HEK293 (cell line): ENCODE measurements around the gene MAN1B1.

Experiments
- CTCF ChIA-PET: fragments of 350-600 bp; formaldehyde crosslinking; extraction: SDS; loops from one replicate; lab custom pipeline; 2021; ENCODE audit warnings: antibody characterized with exemption; lab: Yijun Ruan, JAX
- POLR2A ChIA-PET: fragments of 300-600 bp; formaldehyde crosslinking; extraction: SDS; loops from one replicate; lab custom pipeline; 2020; ENCODE audit warnings: antibody characterized with exemption, inconsistent platforms; lab: Yijun Ruan, JAX
- H3K27ac ChIP-seq: fragments of 200-500 bp; sonication (Bioruptor generic); 2 replicates; pipeline ENCODE4 v1.5.1; 2014; ENCODE audit warnings: low read depth, low read length, control low read depth, inconsistent platforms; ENCODE audit errors: extremely low read depth
- H3K36me3 ChIP-seq, 2 experiments: fragments of 200-500 bp in 1 of 2; sonication (Bioruptor generic) in 1 of 2; 1 replicate in 1 of 2; 2 replicates in 1 of 2; pipeline ENCODE4 v1.5.1; 2014 to 2017; ENCODE audit warnings: inconsistent platforms in 2 of 2, low read length in 2 of 2; ENCODE audit not compliant: control insufficient read depth in 2 of 2, insufficient read depth in 1 of 2
- H3K4me1 ChIP-seq: fragments of 200-500 bp; sonication (Bioruptor generic); 2 replicates; pipeline ENCODE4 v1.5.1; 2014; ENCODE audit warnings: mild to moderate bottlenecking, low read length, inconsistent platforms; ENCODE audit not compliant: control insufficient read depth, insufficient read depth
- H3K4me3 ChIP-seq: 2 replicates; pipeline ENCODE4 v1.5.1; 2011; ENCODE audit warnings: low read depth, mild to moderate bottlenecking, control low read depth, low read length, moderate library complexity
- H3K9me3 ChIP-seq: fragments of 200-500 bp; sonication (Bioruptor generic); 2 replicates; pipeline ENCODE4 v1.5.1; 2014; ENCODE audit warnings: low read depth, low read length, inconsistent platforms; ENCODE audit not compliant: control insufficient read depth, insufficient read depth
- EGR2 ChIP-seq: fragments of 450-650 bp; formaldehyde crosslinking; IDR thresholded peaks from 2 replicates; pipeline ENCODE4 v1.5.1; 2016; ENCODE audit warnings: low read depth, missing biosample characterization, missing genetic modification characterization
- GFI1B ChIP-seq: fragments of 450-650 bp; formaldehyde crosslinking; IDR thresholded peaks from 2 replicates; pipeline ENCODE4 v1.5.1; 2016; ENCODE audit warnings: missing biosample characterization, missing genetic modification characterization
- MYNN ChIP-seq: fragments of 450-650 bp; formaldehyde crosslinking; IDR thresholded peaks from 2 replicates; pipeline ENCODE4 v1.5.1; 2016; ENCODE audit warnings: missing biosample characterization, missing genetic modification characterization, borderline replicate concordance
- OVOL3 ChIP-seq: fragments of 450-650 bp; formaldehyde crosslinking; IDR thresholded peaks from 2 replicates; pipeline ENCODE4 v1.5.1; 2016; ENCODE audit warnings: missing biosample characterization, missing genetic modification characterization
- SCRT1 ChIP-seq: fragments of 450-650 bp; formaldehyde crosslinking; IDR thresholded peaks from 2 replicates; pipeline ENCODE4 v1.5.1; 2016; ENCODE audit warnings: missing biosample characterization, missing genetic modification characterization, borderline replicate concordance
- ZFHX2 ChIP-seq: fragments of 450-650 bp; formaldehyde crosslinking; conservative IDR thresholded peaks from 2 replicates; pipeline ENCODE4 v1.5.1; 2016; ENCODE audit warnings: missing biosample characterization, missing genetic modification characterization
- ZIC2 ChIP-seq: fragments of 450-650 bp; formaldehyde crosslinking; IDR thresholded peaks from 2 replicates; pipeline ENCODE4 v1.5.1; 2016; ENCODE audit warnings: missing biosample characterization, missing genetic modification characterization
- ZNF302 ChIP-seq: fragments of 450-650 bp; formaldehyde crosslinking; IDR thresholded peaks from 2 replicates; pipeline ENCODE4 v1.5.1; 2016; ENCODE audit warnings: missing biosample characterization, missing genetic modification characterization, low read depth
- ZNF394 ChIP-seq: fragments of 450-650 bp; formaldehyde crosslinking; IDR thresholded peaks from 2 replicates; pipeline ENCODE4 v1.5.1; 2016; ENCODE audit warnings: missing biosample characterization, missing genetic modification characterization, mild to moderate bottlenecking, moderate library complexity, borderline replicate concordance
- ZNF501 ChIP-seq: fragments of 450-650 bp; formaldehyde crosslinking; IDR thresholded peaks from 2 replicates; pipeline ENCODE4 v1.5.1; 2016; ENCODE audit warnings: missing biosample characterization, missing genetic modification characterization
- ZNF571 ChIP-seq: fragments of 450-650 bp; formaldehyde crosslinking; IDR thresholded peaks from 2 replicates; pipeline ENCODE4 v1.5.0; 2017; ENCODE audit warnings: missing biosample characterization, missing genetic modification characterization
- ZNF610 ChIP-seq: fragments of 450-650 bp; formaldehyde crosslinking; IDR thresholded peaks from 2 replicates; pipeline ENCODE4 v1.5.1; 2016; ENCODE audit warnings: missing biosample characterization, missing genetic modification characterization, borderline replicate concordance
- ZNF791 ChIP-seq: fragments of 450-650 bp; formaldehyde crosslinking; IDR thresholded peaks from 2 replicates; pipeline ENCODE4 v1.5.1; 2016; ENCODE audit warnings: missing biosample characterization, missing genetic modification characterization
- ZNF830 ChIP-seq: fragments of 450-650 bp; IDR thresholded peaks from 2 replicates; pipeline ENCODE4 v1.5.0; 2018; ENCODE audit warnings: missing biosample characterization, missing genetic modification characterization, low read depth, mild to moderate bottlenecking, moderate library complexity
- ZSCAN23 ChIP-seq: fragments of 450-650 bp; formaldehyde crosslinking; IDR thresholded peaks from 2 replicates; pipeline ENCODE4 v1.5.1; 2016; ENCODE audit warnings: missing biosample characterization, missing genetic modification characterization
- TF ChIP-seq, protein P1 (sequence below): fragments of 450-650 bp; formaldehyde crosslinking; IDR thresholded peaks from 2 replicates; pipeline ENCODE4 v1.5.1; 2016; ENCODE audit warnings: missing biosample characterization, missing genetic modification characterization
- TF ChIP-seq, protein P2 (sequence below): fragments of 450-650 bp; formaldehyde crosslinking; IDR thresholded peaks from 2 replicates; pipeline ENCODE4 v1.5.1; 2016; ENCODE audit warnings: missing biosample characterization, missing genetic modification characterization
- TF ChIP-seq, protein P3 (sequence below): fragments of 450-650 bp; formaldehyde crosslinking; IDR thresholded peaks from 2 replicates; pipeline ENCODE4 v1.5.1; 2017; ENCODE audit warnings: missing biosample characterization, missing genetic modification characterization
- TF ChIP-seq, protein P4 (sequence below): fragments of 450-650 bp; formaldehyde crosslinking; IDR thresholded peaks from 2 replicates; pipeline ENCODE4 v1.5.1; 2017; ENCODE audit warnings: missing biosample characterization, missing genetic modification characterization

Gene MAN1B1

DNA sequence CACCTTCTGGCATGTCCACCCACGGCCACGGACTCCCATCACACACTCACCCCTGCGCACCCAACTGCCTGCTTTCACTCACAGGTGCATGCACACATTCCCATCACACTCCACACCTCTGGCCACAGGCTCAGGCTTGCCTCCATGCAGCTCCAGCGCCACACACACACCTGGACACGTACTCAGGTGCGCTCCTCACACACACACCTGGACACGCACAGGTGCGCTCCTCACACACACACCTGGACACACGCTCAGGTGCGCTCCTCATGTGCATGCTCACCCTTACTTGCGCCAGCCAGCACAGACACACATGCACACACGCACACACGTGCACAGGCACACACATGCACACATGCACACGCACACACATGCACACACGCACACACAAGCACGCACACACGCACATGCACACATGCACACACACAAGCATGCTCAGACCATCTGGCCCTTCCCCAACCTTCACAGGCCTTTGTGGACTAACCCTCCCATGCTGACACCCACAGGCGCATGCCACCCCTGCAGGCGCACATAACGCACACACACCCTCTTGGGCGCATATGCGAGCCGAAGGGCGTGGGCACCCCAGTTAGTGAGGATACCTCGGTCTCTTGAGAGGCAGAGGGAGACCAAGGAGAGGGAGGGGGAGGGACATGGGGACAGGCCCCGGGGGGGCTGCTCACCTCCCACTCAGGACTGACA is 60.5 kb downstream of the MAN1B1 start (continued):
- TF ChIP-seq ZSCAN23 (tag by site-specific recombination) (no peak), ZNF791 (no peak), OVOL3 (tag by site-specific recombination) (no peak)
- TF ChIP-seq, all 188 proteins: peak for 10

DNA sequence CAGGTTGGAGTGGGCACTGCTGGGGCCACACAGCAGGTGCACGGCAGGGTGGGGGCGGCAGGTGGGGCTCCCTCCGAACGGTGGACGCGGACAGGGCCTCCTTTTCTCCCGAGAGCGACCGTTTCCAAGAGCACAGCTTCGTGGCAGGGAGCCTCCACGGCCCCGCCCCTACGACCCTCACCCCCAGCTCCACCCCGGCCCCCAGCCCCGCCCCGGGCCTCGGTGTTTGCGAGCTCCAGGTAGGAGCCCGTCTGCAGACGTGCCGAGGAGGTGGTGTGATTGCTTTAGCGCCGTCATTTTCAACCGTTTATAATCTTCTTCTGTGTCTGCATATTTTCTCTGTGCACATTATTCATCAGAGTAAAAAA is 61.0 kb downstream of the MAN1B1 start:
- Histone ChIP-seq H3K4me3 (no peak overlapping the region), H3K4me1 (no peaks in the 10 kb centered on the region), H3K36me3 (no peaks in the 10 kb centered on the region), H3K27ac (no peak overlapping the region), H3K9me3 (no peaks in the 10 kb centered on the region)
- ChIA-PET POLR2A (no interaction called here), CTCF (no interaction called here)
- TF ChIP-seq, protein P1, sequence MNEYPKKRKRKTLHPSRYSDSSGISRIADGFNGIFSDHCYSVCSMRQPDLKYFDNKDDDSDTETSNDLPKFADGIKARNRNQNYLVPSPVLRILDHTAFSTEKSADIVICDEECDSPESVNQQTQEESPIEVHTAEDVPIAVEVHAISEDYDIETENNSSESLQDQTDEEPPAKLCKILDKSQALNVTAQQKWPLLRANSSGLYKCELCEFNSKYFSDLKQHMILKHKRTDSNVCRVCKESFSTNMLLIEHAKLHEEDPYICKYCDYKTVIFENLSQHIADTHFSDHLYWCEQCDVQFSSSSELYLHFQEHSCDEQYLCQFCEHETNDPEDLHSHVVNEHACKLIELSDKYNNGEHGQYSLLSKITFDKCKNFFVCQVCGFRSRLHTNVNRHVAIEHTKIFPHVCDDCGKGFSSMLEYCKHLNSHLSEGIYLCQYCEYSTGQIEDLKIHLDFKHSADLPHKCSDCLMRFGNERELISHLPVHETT = no peak
- TF ChIP-seq MYNN = no peak
- TF ChIP-seq ZNF394 (tag by site-specific recombination) = no peak
- no peak for TF ChIP-seq ZNF571 (tag by site-specific recombination)
- TF ChIP-seq, protein P2, sequence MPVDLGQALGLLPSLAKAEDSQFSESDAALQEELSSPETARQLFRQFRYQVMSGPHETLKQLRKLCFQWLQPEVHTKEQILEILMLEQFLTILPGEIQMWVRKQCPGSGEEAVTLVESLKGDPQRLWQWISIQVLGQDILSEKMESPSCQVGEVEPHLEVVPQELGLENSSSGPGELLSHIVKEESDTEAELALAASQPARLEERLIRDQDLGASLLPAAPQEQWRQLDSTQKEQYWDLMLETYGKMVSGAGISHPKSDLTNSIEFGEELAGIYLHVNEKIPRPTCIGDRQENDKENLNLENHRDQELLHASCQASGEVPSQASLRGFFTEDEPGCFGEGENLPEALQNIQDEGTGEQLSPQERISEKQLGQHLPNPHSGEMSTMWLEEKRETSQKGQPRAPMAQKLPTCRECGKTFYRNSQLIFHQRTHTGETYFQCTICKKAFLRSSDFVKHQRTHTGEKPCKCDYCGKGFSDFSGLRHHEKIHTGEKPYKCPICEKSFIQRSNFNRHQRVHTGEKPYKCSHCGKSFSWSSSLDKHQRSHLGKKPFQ = no peak
- TF ChIP-seq, protein P3, sequence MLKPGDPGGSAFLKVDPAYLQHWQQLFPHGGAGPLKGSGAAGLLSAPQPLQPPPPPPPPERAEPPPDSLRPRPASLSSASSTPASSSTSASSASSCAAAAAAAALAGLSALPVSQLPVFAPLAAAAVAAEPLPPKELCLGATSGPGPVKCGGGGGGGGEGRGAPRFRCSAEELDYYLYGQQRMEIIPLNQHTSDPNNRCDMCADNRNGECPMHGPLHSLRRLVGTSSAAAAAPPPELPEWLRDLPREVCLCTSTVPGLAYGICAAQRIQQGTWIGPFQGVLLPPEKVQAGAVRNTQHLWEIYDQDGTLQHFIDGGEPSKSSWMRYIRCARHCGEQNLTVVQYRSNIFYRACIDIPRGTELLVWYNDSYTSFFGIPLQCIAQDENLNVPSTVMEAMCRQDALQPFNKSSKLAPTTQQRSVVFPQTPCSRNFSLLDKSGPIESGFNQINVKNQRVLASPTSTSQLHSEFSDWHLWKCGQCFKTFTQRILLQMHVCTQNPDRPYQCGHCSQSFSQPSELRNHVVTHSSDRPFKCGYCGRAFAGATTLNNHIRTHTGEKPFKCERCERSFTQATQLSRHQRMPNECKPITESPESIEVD = no peak
- TF ChIP-seq ZNF501 (tag by site-specific recombination) = no peak
- TF ChIP-seq, protein P4, sequence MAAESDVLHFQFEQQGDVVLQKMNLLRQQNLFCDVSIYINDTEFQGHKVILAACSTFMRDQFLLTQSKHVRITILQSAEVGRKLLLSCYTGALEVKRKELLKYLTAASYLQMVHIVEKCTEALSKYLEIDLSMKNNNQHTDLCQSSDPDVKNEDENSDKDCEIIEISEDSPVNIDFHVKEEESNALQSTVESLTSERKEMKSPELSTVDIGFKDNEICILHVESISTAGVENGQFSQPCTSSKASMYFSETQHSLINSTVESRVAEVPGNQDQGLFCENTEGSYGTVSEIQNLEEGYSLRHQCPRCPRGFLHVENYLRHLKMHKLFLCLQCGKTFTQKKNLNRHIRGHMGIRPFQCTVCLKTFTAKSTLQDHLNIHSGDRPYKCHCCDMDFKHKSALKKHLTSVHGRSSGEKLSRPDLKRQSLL (tag by site-specific recombination) = no peak
- no peak for TF ChIP-seq ZNF302 (tag by site-specific recombination)
- TF ChIP-seq ZNF830 = no peak
- no peak for TF ChIP-seq ZNF610
- TF ChIP-seq GFI1B (tag by site-specific recombination) = no peak

DNA sequence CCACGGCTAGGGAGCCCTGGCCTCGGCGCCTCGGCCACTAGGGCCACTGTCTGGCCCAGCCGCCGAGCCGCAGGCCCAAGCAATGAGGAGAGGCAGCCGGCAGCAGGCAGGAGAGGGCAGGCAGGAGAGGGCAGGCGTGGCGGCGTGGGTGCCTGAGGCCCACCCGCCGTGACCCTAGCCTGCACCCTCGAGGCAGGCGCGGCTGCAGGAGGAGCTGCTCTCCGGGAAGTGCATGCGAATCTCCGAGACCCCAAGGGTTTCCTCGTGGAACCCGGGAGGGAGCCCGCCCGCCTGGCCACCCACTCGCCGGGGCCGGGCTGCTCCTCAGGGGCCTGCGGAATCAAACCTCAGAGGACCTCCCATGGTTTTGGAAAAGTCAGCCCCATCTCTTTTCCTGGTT is 61.5 kb downstream of the MAN1B1 start:
- CTCF ChIA-PET = no interaction called here
- no peak overlapping the region for H3K27ac ChIP-seq
- H3K4me1 ChIP-seq = no peaks in the 10 kb centered on the region
- POLR2A ChIA-PET = interaction anchor here (1.0 kb wide), 1 partner anchor 19 kb away, joined by 3 read pairs; no protein-coding TSS in a partner anchor
- H3K36me3 ChIP-seq = no peaks in the 10 kb centered on the region
- H3K4me3 ChIP-seq = no peak overlapping the region
- TF ChIP-seq EGR2 (tag by site-specific recombination) (0 out of 2 replicates have a peak, but pooled peaks have one; percentile 21), SCRT1 (no peak), ZIC2 (peak; percentile 30; the same call in 1 of the 2 replicates), ZFHX2 (tag by site-specific recombination) (peak; percentile 39; the same call in 1 of the 2 replicates)
- TF ChIP-seq, all 188 proteins: peak for 3
- no peaks in the 10 kb centered on the region for H3K9me3 ChIP-seq
